22Rv1 (cell line): ENCODE data around the gene CT47C1.
"Not testable (repeated sequence)": the region's sequence is repeated elsewhere in the genome, so short reads cannot be mapped to it uniquely, and the experiment has no call there.

Experiments
- H3K27ac ChIP-seq: fragments of 450-650 bp; 2 replicates; pipeline ENCODE4 v1.5.1; 2017
- ZFX ChIP-seq: fragments of 450-650 bp; IDR thresholded peaks from 2 replicates; pipeline ENCODE4 v1.6.1; 2017; ENCODE audit warnings: antibody characterized with exemption, borderline replicate concordance
- TF ChIP-seq, protein P1 (sequence below): fragments of 450-650 bp; IDR thresholded peaks from 2 replicates; pipeline ENCODE4 v1.5.1; 2017; ENCODE audit warnings: mild to moderate bottlenecking

Gene CT47C1

DNA sequence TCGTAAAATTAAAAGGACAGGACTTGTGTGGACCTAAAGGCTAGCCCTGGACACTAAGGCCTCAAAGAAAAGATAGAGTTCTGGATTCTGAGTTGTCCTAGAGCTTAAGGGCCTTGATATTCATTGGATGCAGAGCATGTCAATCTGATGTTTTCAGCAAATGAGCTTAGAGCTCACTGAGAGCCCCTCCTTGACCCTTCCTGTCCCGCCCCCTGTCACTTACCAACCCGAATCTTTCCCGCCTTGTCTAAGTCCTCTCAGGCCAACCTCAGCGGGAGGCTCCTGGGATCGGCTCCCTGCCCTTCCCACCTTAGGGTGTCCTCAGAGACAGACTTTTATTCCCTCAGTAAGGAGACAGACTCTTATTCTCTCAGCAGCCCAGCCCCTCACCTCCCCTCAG is at the start of gene CT47C1:
Gene CT47C1 (plus strand): TSS at position 250 of the 400 bp plus-strand sequence. CDS start 233 bp downstream, outside the sequence.
- H3K27ac ChIP-seq: no peak within 1 kb of the TSS
- TF ChIP-seq ZFX: no peak
- TF ChIP-seq, protein P1, sequence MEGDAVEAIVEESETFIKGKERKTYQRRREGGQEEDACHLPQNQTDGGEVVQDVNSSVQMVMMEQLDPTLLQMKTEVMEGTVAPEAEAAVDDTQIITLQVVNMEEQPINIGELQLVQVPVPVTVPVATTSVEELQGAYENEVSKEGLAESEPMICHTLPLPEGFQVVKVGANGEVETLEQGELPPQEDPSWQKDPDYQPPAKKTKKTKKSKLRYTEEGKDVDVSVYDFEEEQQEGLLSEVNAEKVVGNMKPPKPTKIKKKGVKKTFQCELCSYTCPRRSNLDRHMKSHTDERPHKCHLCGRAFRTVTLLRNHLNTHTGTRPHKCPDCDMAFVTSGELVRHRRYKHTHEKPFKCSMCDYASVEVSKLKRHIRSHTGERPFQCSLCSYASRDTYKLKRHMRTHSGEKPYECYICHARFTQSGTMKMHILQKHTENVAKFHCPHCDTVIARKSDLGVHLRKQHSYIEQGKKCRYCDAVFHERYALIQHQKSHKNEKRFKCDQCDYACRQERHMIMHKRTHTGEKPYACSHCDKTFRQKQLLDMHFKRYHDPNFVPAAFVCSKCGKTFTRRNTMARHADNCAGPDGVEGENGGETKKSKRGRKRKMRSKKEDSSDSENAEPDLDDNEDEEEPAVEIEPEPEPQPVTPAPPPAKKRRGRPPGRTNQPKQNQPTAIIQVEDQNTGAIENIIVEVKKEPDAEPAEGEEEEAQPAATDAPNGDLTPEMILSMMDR: no peak

DNA sequence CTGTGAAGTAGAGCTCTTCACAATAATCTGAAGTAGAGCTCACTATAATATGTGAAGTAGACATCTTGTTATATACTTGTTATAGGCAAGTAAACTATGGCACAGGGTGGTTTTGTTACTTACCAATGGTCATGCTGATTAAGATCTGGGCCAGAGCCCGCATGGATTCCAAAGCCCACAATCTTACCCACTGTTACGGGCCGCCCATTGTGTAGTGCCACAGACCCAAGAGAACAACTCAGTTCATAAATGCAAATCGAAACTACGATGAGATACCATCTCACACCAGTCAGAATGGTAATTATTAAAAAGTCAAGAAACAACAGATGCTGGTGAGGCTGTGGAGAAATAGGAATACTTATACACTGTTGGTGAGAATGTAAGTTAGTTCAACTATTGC is 46.9 kb upstream of the CT47C1 start:
- no peak overlapping the region for H3K27ac ChIP-seq
- TF ChIP-seq, protein P1: no peak
- TF ChIP-seq ZFX: no peak

DNA sequence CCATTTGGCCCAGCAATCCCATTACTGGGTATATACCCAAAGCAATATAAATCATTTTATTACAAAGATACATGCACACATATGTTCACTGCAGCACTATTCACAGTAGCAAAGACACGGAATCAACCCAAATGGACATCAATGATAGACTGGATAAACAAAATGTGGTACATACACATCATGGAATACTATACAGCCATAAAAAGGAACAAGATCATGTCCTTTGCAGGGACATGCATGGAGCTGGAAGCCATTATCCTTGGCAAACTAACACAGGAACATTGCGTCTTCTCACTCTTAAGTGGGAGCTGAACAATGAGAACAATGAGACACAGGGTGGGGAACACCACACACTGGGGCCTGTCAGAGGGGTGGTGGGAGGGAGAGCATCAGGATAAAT is 46.4 kb upstream of the CT47C1 start:
- H3K27ac ChIP-seq: not testable (repeated sequence)

DNA sequence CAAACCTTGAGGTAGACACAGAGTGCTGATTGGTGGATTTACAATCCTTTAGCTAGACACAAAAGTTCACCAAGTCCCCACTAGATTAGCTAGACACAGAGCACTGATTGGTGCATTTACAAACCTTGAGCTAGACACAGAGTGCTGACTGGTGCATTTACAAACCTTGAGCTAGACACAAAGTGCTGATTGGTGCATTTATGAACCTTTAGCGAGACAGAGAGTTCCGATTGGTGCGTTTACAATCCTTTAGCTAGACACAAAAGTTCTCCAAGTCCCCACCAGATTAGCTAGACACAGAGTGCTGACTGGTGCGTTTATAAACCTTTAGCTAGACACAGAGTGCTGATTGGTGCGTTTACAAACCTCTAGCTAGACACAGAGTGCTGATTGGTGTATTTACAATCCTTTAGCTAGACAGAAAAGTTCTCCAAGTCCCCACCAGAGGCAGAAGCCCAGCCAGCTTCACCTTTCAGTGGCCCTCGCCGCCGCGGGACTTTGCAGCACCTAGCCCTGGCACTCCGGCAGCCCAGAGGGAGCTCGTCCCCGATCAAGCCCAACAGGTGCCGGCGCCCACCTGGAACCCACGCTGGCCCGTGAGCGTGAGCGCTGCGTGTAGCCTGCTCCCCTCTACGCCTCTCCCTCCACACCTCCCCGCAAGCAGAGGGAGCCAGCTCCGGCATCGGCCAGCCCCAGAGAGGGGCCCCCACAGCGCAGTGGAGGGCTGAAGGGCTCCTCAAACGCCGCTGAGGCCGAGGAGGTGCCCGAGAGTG is 44.6 kb upstream of the CT47C1 start:
- H3K27ac ChIP-seq: not testable (repeated sequence)

DNA sequence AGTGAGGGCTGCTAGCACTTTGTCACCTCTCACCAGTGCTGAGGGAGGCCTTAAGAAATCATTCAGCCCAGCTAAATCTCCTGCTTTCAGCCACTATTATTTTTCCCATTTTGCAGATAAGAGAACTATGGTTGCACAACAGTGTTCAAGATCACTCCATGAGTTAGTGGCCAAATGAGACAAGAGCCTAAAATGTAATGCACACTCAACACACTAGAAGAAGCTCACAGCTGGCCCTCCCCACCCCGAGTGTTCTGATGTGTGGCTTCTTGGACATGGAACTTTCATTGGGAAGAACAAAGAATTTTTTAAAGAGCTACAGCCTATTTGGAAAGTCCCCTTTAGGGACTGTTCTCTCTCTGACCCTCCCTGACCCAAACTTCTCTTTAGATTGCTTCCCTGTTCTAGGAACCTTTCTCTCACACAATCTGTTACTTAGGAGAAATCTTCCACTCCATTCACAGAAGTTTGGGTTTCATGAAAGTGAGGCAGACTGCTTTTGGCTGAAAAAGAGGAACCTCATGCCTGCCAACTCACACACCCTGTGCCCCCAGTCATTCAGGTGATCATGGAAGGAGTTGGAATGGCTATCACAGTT is 44.0 kb upstream of the CT47C1 start:
- no peak overlapping the region for H3K27ac ChIP-seq
- TF ChIP-seq ZFX: no peak
- TF ChIP-seq, protein P1: no peak

DNA sequence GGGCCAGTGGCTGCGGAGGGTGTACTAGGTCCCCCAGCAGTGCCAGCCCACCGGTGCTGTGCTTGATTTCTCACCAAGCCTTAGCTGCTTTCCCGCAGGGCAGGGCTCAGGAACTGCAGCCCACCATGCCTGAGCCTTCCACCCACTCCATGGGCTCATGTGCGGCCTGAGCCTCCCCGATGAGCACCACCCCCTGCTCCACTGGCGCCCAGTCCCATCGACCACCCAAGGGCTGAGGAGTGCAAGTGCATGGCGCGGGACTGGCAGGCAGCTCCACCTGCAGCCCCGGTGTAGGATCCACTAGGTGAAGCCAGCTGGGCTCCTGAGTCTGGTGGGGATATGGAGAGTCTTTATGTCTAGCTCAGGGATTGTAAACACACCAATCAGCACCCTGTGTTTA is 43.1 kb upstream of the CT47C1 start:
- not testable (repeated sequence) for H3K27ac ChIP-seq

DNA sequence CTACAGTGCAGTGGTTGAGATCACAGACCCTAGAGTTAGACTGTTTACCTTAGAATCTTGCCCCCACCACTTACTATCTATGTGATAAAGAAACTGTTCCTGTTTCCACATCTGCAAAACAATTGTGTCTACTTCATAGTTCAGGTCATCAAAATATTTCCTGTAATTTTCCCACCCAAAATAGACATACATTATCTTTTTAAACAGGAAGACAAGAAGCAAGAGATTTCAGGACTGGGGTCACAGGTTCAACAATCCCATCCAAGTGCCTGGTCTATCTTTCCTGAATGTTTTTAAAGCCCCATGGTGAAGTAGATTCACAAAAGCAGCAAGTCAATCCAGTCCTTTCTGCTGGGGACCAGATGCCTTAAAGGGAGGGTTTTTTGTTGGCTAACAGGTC is 41.8 kb upstream of the CT47C1 start:
- H3K27ac ChIP-seq: no peak overlapping the region
- TF ChIP-seq, protein P1: no peak
- TF ChIP-seq ZFX: no peak

DNA sequence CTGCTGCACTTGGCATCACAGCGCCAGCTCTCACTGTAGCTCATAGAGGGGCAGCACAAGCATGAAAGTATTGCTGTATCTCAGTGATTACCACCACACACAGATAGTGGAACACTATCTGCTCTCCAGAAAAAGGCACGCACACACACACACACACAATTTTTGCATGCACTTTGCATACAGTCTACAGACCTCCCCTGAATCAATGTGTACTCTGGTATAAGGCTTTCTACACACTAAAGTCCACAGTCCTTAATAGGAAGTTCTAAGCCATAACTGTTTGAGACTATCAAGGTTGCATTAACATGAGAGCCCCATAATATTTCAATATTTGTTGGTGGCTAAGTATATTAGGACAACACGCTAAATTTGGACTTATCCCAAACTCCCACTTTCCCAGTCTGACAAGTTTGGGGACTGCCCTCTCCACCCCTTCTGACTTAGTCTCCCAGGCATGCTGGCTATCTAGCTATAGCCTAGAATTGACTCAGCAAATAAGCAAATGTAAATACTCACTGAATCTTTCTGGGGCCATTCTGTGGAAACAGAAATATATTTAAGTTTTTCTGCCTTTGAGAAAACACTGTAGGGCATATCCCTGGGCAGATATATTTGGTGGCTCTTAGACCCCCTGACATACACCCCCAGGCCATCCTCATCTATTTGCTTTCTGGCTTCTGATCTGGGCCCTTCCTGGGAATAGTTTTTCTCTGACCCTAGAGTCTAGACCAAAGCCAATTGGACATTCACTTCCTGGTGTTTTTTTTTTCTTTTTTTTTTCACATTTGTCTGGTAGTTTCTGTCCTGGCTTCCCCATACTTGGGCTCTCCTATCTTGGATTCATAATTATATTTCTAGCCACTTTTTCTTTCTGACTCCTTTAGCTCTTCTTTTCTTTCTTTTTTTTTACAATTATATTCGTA is 36.4 kb upstream of the CT47C1 start:
- H3K27ac ChIP-seq: no peak overlapping the region

More for the DNA sequence above, 36.4 kb upstream of the CT47C1 start:
- TF ChIP-seq ZFX: no peak
- TF ChIP-seq, protein P1: no peak
